Endothelial cell (in vitro differentiated cells): ENCODE measurements around the gene KCNMA1. TPM values are rescaled to one million over a fixed set of nuclear protein-coding genes. Genes with fewer than 3 reads are reported as not detected.

ENCODE experiments used
- DNase-seq: peaks from one replicate; pipeline ENCODE4 v3.0.0; 2021; ENCODE audit warnings: low spot score
- H3K27ac Mint-ChIP-seq: one replicate; pipeline ENCODE4 v1.8.0; 2021; ENCODE audit warnings: mixed read lengths, inconsistent platforms; ENCODE audit not compliant: unreplicated experiment
- H3K27me3 Mint-ChIP-seq: one replicate; pipeline ENCODE4 v1.8.0; 2021; ENCODE audit warnings: mild to moderate bottlenecking, moderate library complexity, mixed read lengths, inconsistent platforms; ENCODE audit not compliant: unreplicated experiment
- H3K36me3 Mint-ChIP-seq: one replicate; pipeline ENCODE4 v1.8.0; 2021; ENCODE audit warnings: mild to moderate bottlenecking, low read depth, mixed read lengths, inconsistent platforms; ENCODE audit not compliant: unreplicated experiment
- H3K4me1 Mint-ChIP-seq: one replicate; pipeline ENCODE4 v1.8.0; 2021; ENCODE audit warnings: mild to moderate bottlenecking, mixed read lengths, inconsistent platforms; ENCODE audit not compliant: unreplicated experiment
- H3K4me3 Mint-ChIP-seq: one replicate; pipeline ENCODE4 v1.8.0; 2021; ENCODE audit warnings: mild to moderate bottlenecking, mixed read lengths, inconsistent platforms; ENCODE audit not compliant: unreplicated experiment
- H3K9me3 Mint-ChIP-seq: one replicate; pipeline ENCODE4 v1.8.0; 2021; ENCODE audit warnings: mixed read lengths, inconsistent platforms; ENCODE audit not compliant: unreplicated experiment
- CTCF ChIP-seq: fragments of 200-600 bp; sonication (generic); IDR thresholded peaks from one replicate; pipeline ENCODE4 v1.5.0; 2021; ENCODE audit warnings: antibody characterized with exemption; ENCODE audit not compliant: unreplicated experiment
- total RNA-seq: library from RNA; stranded (reverse); fragmentation: NEBNext Ultra II Directional; extraction: Animal tissue kit (Norgen Biotek cat#: 25700); gene quantifications from one replicate; pipeline ENCODE4 v1.2.1, GENCODE V29; 2021; ENCODE audit not compliant: unreplicated experiment

The KCNMA1 gene
- total RNA-seq, 1 donor from 2014 or later, result 5.1 TPM

GRCh38 chr10:76974017-76974691 lies 663.5 kb downstream of the KCNMA1 start:
- Mint-ChIP-seq H3K36me3 (no peaks in the 10 kb centered on the region), H3K4me1 (no peaks in the 10 kb centered on the region), H3K4me3 (no peak overlapping the region), H3K9me3 (no peaks in the 10 kb centered on the region), H3K27me3 (no peaks in the 10 kb centered on the region), H3K27ac (no peak overlapping the region)
- no peak for DNase-seq
- TF ChIP-seq CTCF, result no peak

GRCh38 chr10:76973091-76974016 lies 664.3 kb downstream of the KCNMA1 start:
- no peak overlapping the region for H3K4me3 Mint-ChIP-seq
- no peaks in the 10 kb centered on the region for H3K4me1 Mint-ChIP-seq
- no peaks in the 10 kb centered on the region for H3K9me3 Mint-ChIP-seq
- no peak for TF ChIP-seq CTCF
- H3K36me3 Mint-ChIP-seq, result no peaks in the 10 kb centered on the region
- H3K27me3 Mint-ChIP-seq, result no peaks in the 10 kb centered on the region
- DNase-seq, result no peak
- no peak overlapping the region for H3K27ac Mint-ChIP-seq

- no peak for TF ChIP-seq CTCF
- H3K9me3 Mint-ChIP-seq, result no peaks in the 10 kb centered on the region
- no peak overlapping the region for H3K4me3 Mint-ChIP-seq
- H3K36me3 Mint-ChIP-seq, result no peaks in the 10 kb centered on the region
- H3K4me1 Mint-ChIP-seq, result no peaks in the 10 kb centered on the region
- no peaks in the 10 kb centered on the region for H3K27me3 Mint-ChIP-seq
- H3K27ac Mint-ChIP-seq, result no peak overlapping the region
- DNase-seq, result no peak
Observed at GRCh38 chr10:76972541-76972940, 665.1 kb downstream of the KCNMA1 start.

GRCh38 chr10:76971547-76972170 lies 665.9 kb downstream of the KCNMA1 start:
- Mint-ChIP-seq H3K36me3 (no peaks in the 10 kb centered on the region), H3K4me3 (no peak overlapping the region), H3K27me3 (no peaks in the 10 kb centered on the region), H3K9me3 (no peaks in the 10 kb centered on the region), H3K27ac (no peak overlapping the region), H3K4me1 (no peaks in the 10 kb centered on the region)
- no peak for TF ChIP-seq CTCF
- DNase-seq, result no peak
